CD4-positive, alpha-beta T cell treated with Interleukin-10 for 1 hour (primary cell): ENCODE results near the gene ELF5.

Source experiments
- DNase-seq: peaks from one replicate; pipeline ENCODE4 v3.0.0-alpha.2; 2020

Gene ELF5

GRCh38 chr11:34490304-34490703 lies 23.3 kb downstream of the ELF5 start:
- no peak for DNase-seq

GRCh38 chr11:34488855-34489557 lies 24.6 kb downstream of the ELF5 start:
- no peak for DNase-seq

GRCh38 chr11:34487430-34487829 lies 26.2 kb downstream of the ELF5 start:
- DNase-seq = no peak

- no peak for DNase-seq
These were observed 30.3 kb downstream of the ELF5 start for GRCh38 chr11:34483106-34483874.

GRCh38 chr11:34481307-34481706 lies 32.3 kb downstream of the ELF5 start:
- DNase-seq = no peak

- DNase-seq = no peak
These were observed 33.3 kb downstream of the ELF5 start for GRCh38 chr11:34480314-34480713.

- DNase-seq = no peak
These were observed 34.5 kb downstream of the ELF5 start for GRCh38 chr11:34478845-34479663.

GRCh38 chr11:34476849-34477248 lies 36.7 kb downstream of the ELF5 start:
- no peak for DNase-seq

GRCh38 chr11:34475656-34476055 lies 37.9 kb downstream of the ELF5 start:
- no peak for DNase-seq

- DNase-seq = no peak
These were observed 39.9 kb downstream of the ELF5 start for GRCh38 chr11:34473603-34474169.

GRCh38 chr11:34468209-34468841 lies 45.3 kb downstream of the ELF5 start:
- DNase-seq = peak; percentile 37

- no peak for DNase-seq
These were observed 46.6 kb downstream of the ELF5 start for GRCh38 chr11:34466802-34467488.

GRCh38 chr11:34464591-34465051 lies 49.0 kb downstream of the ELF5 start:
- no peak for DNase-seq

GRCh38 chr11:34461215-34461614 lies 52.4 kb downstream of the ELF5 start:
- DNase-seq = no peak

GRCh38 chr11:34460278-34460677 lies 53.3 kb downstream of the ELF5 start:
- no peak for DNase-seq

GRCh38 chr11:34459507-34460162 lies 54.0 kb downstream of the ELF5 start:
- no peak for DNase-seq

GRCh38 chr11:34458525-34458924 lies 55.1 kb downstream of the ELF5 start:
- DNase-seq = no peak

- no peak for DNase-seq
These were observed 56.0 kb downstream of the ELF5 start for GRCh38 chr11:34457607-34458006.

- no peak for DNase-seq
These were observed 59.1 kb downstream of the ELF5 start for GRCh38 chr11:34454308-34455032.

GRCh38 chr11:34451053-34451452 lies 62.5 kb downstream of the ELF5 start:
- no peak for DNase-seq

GRCh38 chr11:34449013-34449412 lies 64.6 kb downstream of the ELF5 start:
- DNase-seq = no peak
